NCI-H1436 (cell line): ENCODE data around the gene ITPR2.

Experiments
- DNase-seq: peaks from one replicate; lab custom pipeline; 2025; lab: John Stamatoyannopoulos, UW

The ITPR2 gene

DNA sequence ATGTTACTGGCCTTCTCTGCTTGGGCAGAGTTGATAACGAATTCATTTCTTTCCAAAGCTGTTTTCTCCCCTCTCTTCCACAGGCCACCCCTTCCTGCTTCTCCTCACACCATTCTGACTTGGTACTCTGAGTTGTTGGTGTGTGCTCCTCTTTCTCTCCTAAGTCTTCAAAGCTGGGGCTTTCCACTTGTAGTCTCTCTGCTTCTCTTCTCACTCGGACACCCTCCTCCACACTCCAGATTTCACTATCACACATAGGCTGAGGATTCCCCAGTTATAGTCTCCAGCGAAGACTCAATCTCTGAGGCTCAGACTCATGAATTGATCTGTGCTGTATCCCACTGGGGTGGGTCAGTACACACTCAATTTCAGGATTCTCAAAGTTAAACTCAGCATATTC lies 436.6 kb downstream of the ITPR2 start:
- no peak for DNase-seq

DNA sequence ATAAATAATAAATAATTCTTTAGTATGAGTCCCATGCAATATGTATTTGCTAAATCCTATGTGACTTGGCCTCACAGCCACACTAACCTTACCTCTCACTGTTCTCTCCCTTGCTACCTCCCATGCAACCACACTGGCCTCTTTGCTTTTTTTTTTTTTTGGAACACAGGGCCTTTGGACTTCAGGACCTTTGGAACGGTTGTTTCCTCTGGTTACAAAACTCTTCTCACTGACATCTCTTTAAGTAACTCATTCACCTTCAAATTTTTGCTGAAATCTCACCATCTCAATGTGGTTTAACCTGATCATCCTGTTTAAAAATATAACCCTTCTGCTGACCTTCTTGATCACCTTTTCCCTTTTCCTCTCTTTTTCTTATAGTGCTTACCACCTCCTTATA lies 443.7 kb downstream of the ITPR2 start:
- DNase-seq: no peak

DNA sequence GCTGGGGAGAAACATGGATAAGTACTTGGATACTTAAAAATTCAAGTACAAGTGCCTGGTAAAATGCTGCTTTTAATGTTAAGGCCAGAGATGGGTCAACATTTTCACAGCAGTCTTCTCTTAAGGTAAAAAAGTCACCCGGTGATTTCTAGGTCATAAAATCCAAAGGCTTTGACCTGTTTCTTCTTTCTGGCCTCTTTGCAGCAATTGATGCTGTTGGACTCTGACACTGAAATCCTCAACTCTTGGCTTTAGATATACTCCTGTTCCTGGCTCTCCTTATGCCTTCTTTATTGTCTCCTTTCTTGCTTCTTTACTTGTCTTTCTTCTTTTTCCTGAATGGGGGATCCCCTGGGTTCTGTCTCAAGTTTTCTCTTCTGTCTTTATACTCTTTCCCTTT lies 448.5 kb downstream of the ITPR2 start:
- DNase-seq: no peak

GRCh38 chr12:26383041-26383440 lies 450.0 kb downstream of the ITPR2 start:
- DNase-seq: no peak

GRCh38 chr12:26380897-26381296 lies 452.1 kb downstream of the ITPR2 start:
- no peak for DNase-seq

- no peak for DNase-seq
These were observed 453.1 kb downstream of the ITPR2 start for GRCh38 chr12:26379777-26380467.

DNA sequence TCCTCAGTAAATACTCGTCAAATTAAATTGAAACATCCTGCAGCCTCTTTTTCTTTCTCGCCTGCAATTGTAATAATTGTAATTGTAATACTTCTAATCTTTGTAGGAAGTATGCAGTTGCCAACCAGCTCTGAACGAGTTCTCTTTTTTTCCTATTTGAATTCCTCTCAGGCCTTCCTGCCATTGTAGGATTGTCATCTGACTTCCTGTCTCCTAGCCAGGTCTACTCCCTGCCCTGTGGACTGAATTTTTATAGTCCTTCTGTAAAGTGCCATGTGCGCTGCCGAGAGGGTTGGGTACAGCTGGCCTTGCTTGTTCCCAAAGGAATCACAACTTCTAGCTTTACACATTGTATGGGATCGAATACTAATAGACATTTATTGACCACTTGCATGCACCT lies 454.3 kb downstream of the ITPR2 start:
- no peak for DNase-seq

- no peak for DNase-seq
These were observed 457.9 kb downstream of the ITPR2 start for GRCh38 chr12:26374934-26375680.

DNA sequence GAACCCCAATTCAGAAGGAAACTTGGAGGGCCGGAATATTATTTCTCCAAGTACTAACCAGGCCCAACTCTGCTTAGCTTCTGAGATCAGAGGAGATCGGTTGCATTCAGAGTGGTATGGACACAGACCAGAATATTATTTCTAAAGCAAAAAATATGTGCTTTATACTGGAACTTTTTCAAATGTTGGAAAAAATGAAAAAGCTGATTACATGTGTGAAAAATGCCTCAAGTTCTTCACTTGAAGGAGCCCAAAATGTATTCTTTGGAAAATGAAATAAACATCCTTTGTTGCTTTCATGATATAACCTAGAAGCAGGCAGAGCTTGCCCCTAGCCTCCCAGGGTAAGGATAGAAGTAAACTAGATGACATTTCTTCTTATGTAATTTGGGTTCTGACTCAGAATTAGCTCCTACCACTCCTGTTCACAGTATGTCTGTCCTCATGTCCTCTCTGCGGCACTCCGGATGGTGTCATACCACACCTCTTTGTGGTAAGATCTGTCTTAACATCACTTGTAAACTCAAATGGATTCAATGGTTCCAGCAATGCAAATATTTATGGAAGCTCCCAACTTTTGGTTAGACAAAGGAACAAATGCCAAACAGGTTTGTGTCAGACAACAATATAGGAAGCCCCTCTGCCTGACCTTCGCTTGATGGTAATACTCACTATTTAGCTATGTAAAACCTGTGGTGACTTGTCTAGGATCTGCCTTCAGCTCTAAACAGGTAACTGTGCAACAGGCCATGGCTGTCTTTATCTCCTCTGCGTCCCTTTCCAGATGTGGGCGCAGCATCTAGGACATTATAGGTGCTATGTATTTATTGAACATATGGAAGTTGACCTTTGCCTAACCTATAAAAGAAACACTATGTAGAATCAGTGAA lies 459.1 kb downstream of the ITPR2 start:
- no peak for DNase-seq

GRCh38 chr12:26372866-26373265 lies 460.1 kb downstream of the ITPR2 start:
- DNase-seq: no peak

DNA sequence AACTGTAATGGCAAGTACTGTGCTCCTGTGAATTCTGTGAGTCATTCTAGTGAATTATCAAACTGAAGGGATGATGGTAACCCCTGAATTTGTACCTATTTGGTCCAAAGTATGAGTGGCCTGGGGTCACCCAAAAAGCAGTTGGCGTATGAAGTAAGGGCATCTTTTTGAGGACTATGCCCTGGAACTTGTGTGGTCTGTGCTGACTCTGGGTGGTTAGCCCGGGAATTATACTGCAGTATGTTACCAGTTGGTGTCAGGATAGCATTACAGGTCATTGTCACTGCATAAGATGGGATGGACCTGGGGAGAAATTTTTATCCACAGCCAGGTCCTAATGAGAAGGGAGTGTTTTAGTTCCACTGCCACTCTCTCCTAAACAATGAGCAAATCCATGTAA lies 462.9 kb downstream of the ITPR2 start:
- no peak for DNase-seq

DNA sequence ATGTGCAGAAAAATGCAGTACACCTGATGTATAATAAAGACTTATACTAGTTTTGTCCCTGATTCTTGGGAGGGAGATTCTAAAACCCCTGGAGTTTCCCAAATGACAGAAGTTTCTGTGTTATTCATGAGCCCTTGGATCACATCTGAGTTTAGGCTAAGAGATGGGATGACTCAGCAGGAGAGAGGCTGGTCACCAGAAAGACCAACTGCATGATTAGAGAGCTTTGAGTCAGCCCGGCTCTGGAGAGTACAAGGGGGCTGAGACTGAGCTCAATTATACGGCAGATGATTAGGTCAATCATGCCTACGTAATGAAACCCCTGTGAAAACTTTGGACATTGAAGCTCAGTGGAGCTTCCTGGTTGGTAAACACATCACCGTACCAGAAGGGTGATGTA lies 463.4 kb downstream of the ITPR2 start:
- no peak for DNase-seq

- no peak for DNase-seq
These were observed 464.8 kb downstream of the ITPR2 start for GRCh38 chr12:26367991-26368730.

- DNase-seq: no peak
These were observed 471.0 kb downstream of the ITPR2 start for GRCh38 chr12:26361964-26362363.

GRCh38 chr12:26360062-26360461 lies 472.9 kb downstream of the ITPR2 start:
- DNase-seq: no peak

DNA sequence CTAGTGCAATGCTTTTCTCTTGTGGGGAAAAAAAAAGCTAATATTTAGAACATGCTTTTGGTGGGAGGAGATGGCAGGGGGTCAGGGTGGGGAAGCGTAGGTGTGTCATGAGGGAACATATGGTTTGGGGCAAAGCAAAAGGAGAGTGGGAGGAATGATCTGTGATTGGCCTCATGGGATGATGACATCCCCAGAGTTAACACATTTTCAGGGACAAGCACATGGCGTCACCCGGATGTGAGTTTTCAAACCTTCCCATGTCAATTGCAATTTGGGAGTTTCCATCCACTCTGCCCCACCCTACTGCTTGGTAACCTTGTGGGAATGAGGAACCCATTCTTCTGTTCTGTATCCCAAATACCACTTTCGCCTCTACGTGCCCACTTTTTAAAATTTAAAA lies 473.4 kb downstream of the ITPR2 start:
- DNase-seq: no peak

- no peak for DNase-seq
These were observed 474.3 kb downstream of the ITPR2 start for GRCh38 chr12:26358651-26359050.

GRCh38 chr12:26347300-26347699 lies 485.7 kb downstream of the ITPR2 start:
- DNase-seq: no peak

DNA sequence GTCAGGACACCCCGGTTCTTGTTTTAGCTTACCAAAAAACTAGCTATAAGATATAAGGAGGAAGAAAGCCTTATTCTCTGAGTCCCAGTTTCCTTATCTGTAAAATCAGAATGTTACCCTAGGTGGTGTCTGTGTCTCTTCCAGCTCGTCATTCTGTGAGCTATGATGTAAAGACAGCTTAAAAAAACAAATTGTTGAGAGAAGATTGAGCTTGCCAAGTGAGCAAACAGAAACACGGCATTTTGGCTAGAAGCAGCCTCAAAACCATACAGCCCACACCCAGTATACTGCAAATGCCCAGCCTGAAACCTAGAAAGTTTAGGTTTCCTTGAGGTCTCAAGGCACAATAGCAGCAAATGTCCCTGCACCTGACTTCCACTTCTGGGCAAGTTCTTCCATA lies 486.3 kb downstream of the ITPR2 start:
- no peak for DNase-seq

- no peak for DNase-seq
These were observed 487.5 kb downstream of the ITPR2 start for GRCh38 chr12:26345471-26346003.

DNA sequence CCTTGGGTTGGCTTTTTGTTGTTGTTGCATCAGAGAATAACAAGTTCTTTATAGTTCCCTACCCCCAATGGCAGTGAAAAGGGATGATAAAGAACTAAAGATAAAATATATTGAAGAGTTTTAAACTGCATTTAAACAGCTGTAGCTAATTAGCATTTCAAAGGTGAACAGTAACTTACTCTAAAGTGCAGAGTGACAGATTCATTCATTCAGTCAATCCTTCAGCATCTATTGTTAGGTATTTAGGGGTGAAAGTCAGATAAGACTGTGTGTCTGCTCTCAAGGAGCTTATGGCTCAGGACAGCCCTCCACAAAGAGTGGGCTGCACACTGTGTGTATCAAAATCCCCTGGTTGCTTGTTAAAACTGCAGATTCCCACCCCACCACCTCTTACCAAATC lies 491.5 kb downstream of the ITPR2 start:
- no peak for DNase-seq

GRCh38 chr12:26340649-26341048 lies 492.3 kb downstream of the ITPR2 start:
- DNase-seq: no peak
